Measurements from ENCODE around the gene EXD3. TPM values are rescaled to one million over a fixed set of nuclear protein-coding genes. Genes with fewer than 3 reads are reported as not detected.

The EXD3 gene
- total and polyA plus RNA-seq, 2 of the 13 experiments (the other 11 are each of a cell fraction or from before 2014, with no cell fraction given): 2.7 to 4.8 TPM

DNA sequence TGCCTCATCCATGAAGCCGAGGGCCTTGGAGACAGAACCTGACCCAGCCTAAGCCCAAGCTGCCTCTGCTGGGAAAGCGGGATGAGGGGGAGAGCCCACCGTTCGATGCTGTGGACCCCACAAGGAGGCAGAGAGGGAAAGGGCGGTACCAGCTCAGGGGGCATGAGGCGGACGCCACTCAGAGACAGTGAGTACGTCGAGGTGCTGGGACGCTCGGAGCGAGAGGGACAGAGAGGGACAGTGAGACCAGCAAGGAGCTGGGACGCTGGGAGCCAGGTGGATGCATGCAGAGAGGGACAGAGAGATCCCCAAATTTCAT lies 33.6 kb downstream of the EXD3 start (continued):
- TF ChIP-seq, protein P1, sequence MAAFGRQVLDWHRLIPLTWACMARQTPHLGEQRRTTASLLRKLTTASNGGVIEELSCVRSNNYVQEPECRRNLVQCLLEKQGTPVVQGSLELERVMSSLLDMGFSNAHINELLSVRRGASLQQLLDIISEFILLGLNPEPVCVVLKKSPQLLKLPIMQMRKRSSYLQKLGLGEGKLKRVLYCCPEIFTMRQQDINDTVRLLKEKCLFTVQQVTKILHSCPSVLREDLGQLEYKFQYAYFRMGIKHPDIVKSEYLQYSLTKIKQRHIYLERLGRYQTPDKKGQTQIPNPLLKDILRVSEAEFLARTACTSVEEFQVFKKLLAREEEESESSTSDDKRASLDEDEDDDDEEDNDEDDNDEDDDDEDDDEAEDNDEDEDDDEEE (CRISPR knock-in tag; IDR thresholded peaks at IDR 0.05): no peak

DNA sequence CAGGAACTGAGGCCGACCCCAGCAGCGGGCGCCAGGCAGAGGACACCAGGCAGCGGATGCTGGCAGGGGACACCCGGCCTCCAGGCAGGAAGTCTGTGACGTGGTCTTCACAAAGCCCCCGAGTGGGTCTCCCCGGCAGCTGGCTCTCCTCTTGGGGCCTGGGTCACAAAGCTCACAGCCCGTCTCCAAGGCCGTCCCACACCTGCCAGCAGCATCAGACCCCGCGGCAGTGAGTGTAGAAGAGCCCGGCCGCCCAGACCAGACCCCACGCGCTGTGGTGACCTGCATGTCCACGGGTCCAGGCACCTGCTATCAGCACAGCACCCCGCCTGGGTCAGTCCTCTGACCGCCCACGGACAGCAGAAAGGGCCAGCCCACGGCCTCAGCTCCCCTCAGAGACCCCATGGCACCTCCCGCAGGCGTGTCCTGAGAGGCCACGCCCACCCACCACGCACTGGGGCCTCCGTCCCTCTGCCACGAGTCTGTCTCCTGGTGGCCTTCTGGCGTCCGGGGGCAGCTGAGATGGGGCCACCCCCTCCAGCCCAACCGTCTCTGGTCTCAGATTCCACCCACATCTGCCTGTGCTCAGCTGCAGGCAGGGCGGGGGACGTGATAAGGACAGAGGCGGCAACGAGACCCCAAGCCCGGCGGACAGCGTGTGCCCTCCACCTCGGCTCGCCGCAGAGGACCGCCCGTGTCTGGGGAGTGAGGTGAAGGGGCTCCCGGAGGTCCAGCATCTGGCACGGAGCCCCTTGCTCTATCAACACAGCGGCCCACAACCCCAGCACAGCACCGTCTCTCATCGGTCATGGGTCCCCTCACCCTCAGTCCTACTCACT lies 34.2 kb downstream of the EXD3 start:
- H3K36me3 ChIP-seq (replicated peaks in 1 of 2; ENCODE audit: control insufficient read depth in 1 of 2, insufficient read depth in 2 of 2, low read length in 2 of 2): no peaks in the 10 kb centered on the region
- H3K9ac ChIP-seq (ENCODE audit: insufficient read depth, low read depth, low read length): no peak overlapping the region
- no peak for TF ChIP-seq ZNF543 (CRISPR knock-in tag; IDR thresholded peaks at IDR 0.05)
- no peak for TF ChIP-seq HNRNPUL1 (IDR thresholded peaks at IDR 0.05; ENCODE audit: low read depth, low read length)
- peak; percentile 23 for TF ChIP-seq AGO2 (optimal IDR thresholded peaks at IDR 0.05; ENCODE audit: low read depth, low read length)
- TF ChIP-seq, protein P2, sequence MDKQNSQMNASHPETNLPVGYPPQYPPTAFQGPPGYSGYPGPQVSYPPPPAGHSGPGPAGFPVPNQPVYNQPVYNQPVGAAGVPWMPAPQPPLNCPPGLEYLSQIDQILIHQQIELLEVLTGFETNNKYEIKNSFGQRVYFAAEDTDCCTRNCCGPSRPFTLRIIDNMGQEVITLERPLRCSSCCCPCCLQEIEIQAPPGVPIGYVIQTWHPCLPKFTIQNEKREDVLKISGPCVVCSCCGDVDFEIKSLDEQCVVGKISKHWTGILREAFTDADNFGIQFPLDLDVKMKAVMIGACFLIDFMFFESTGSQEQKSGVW (CRISPR knock-in tag; IDR thresholded peaks at IDR 0.05; ENCODE audit: borderline replicate concordance): no peak
- CTCF ChIA-PET (ENCODE audit: low intra/inter-chr PET ratio, low total read pairs): no interaction called here
- in situ Hi-C loops (cut with HindIII; ENCODE audit: extremely low pct_ligation_motif_present, low pct_unique_long_range_greater_than_20kb): no loop called here
- ATAC-seq (no peak), DNase-seq (ENCODE audit: low spot score) (no peak), FAIRE-seq (no peak)
- H3K4me1 ChIP-seq (ENCODE audit: insufficient read depth, low read length): peaks cover 29% of the 10 kb centered on the region
- H3K4me2 ChIP-seq (ENCODE audit: low read depth, low read length): no peak overlapping the region
- BruUV-seq (replicated peaks): no TSS peak
- H3K27ac ChIP-seq (ENCODE audit: extremely low read length, insufficient read depth, low read length): no peak overlapping the region
- H3K79me2 ChIP-seq (ENCODE audit: insufficient read depth, low read length): no peaks in the 10 kb centered on the region
- H3K4me3 ChIP-seq (replicated peaks in 1 of 3; ENCODE audit: insufficient read depth in 1 of 3, low read depth in 2 of 3, low read length in 3 of 3): no peak overlapping the region
- intact Hi-C loops (cut with micrococcal nuclease; ENCODE audit: unreplicated experiment): no loop called here
- H4K20me1 ChIP-seq (ENCODE audit: insufficient read depth, low read length): no peaks in the 10 kb centered on the region
- 95% methylated on average over 16 of the region's 47 CpGs for WGBS (ENCODE audit: low lambda C conversion rate)
- H3K27me3 ChIP-seq (ENCODE audit: control insufficient read depth in 1 of 2, insufficient read depth in 2 of 2, low read length in 2 of 2): no peaks in the 10 kb centered on the region
- no peaks in the 10 kb centered on the region for H3K9me3 ChIP-seq (ENCODE audit: low read length)
- H2AFZ ChIP-seq (ENCODE audit: low read length): no peak overlapping the region
- POLR2A ChIA-PET: no interaction called here
